Activated T-cell treated with anti-CD3 and anti-CD28 coated beads, Interleukin-2, amount 50 U/mL, for 48 hours (primary cell): ENCODE measurements around the gene PASK.

Experiments used
- DNase-seq, 2 experiments: peaks; one replicate each; pipeline ENCODE4 v3.0.0-alpha.2; 2020

The PASK gene

GRCh38 chr2:241179899-241180298 is 30.6 kb upstream of the PASK start:
- peak; percentile 51 to 52 for DNase-seq

DNA sequence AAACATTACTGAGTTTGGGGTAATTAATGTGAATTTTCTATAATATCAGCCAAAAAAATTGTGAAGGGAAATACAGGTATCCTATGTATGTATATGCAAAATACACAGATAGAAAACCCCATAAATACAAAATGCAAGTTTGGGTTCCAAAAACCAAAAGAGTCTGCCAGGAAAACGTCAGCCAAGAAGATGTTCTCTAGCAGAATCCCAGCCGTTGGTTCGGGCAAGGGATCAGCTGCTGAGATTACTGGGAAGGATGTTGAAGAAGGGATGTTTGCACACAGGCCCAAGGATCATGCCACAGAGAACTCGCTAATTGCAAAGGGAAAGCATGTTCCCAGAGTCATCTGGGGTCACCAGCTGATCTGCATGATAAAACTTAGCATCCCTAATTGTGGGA is 29.7 kb upstream of the PASK start:
- DNase-seq = no peak

DNA sequence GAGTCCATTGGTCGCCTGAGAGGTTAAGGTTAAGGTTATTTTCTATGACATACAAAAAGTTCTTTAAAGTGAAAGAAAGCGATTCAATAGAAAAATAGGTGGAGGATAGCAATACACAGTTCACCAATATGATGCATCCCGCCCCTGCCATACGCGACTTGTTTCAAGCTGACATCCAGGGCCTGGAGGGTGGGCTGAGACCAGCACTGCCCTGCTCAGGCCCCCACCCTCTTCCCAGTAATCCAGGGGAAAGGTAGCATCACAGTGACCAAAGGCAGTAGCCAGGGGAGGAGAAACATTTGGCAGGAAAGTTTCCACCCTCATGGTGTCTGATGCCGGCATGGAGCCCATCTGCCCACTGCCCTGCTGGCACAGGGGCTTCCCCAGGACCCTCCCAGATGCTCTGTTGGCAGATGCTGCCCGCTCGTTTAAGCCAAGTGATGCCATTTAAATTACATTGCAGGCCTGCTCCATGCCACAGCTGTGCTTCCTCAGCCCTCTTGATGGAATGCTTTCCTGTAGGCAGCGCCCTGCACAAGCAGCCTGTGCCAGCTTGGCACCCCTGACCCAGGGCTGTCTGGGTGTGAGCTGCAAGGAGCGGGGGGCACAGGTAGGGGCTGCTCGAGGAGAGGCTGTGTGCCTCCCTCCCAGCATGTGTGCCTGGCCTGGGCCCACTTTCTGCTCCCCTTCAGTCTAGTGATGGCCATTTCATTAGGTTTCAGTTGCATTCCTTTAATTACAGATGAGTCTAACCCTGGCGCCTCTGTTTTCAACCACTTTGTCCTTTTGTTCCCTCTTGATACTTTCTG is 28.5 kb upstream of the PASK start:
- no peak for DNase-seq

DNA sequence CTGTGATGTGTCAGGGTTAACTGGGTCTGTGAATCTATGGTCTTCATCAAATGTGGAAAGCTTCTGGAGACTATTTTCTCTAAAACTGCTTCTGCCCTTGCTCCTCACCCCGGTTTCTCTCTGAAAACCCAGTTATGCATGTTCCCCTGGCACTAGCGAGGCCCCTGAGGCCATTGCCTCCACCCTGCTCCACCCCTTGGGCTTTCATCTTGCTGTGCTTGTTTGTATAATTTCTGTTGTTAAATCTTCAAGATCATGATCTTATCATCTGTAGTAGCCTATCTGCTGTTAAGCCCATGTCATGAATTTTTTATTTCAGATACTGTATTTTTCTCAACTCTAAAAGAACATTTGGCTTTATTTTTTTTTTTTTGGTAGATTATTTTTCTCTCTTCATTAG is 24.3 kb upstream of the PASK start:
- no peak for DNase-seq

GRCh38 chr2:241168366-241168765 is 19.1 kb upstream of the PASK start:
- DNase-seq = no peak

DNA sequence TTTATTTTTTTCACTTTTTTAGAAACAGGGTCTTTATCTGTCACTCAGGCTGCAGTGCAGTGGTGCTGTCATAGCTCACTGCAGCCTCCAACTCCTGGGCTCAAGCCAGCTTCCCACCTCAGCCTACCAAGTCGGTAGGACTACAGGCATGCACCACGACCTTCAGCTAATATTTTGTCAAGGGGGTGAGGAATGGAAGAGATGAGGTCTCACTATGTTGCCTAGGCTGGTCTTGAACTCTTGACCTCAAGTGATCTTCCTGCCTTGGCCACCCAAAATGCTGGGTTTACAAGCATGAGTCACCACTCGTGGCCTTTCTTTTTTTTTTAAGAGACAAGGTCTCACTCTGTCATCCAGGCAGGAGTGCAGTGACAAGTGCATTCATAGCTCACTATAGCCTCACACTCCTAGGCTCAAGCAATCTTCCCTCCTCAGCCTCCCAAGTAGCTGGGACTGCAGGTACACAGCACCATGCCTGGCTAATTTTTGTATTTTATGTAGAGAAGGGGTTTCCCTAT is 14.4 kb upstream of the PASK start:
- no peak for DNase-seq

- no peak for DNase-seq
Observed at GRCh38 chr2:241161646-241162281, 12.5 kb upstream of the PASK start.

DNA sequence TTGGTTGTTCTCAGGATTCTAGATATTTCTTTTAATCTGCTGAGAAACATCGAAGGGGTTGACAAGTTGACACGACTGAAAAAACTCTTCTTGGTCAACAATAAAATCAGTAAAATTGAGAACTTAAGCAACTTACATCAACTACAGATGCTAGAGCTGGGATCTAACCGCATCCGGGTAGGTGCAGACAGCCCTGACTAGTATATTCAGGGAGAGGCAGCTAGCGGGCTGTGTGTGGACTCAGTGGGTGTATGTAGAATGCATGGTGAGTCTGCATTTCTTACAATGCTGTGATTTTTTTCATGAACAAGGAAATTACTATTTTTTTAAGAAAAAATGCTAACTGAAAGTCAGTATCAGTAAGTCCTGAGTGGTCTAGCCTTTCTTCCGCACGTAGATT is 11.0 kb upstream of the PASK start:
- DNase-seq = no peak

- no peak for DNase-seq
Observed at GRCh38 chr2:241159116-241159515, 9.8 kb upstream of the PASK start.

- DNase-seq = no peak
Observed at GRCh38 chr2:241158546-241158900, 9.3 kb upstream of the PASK start.

GRCh38 chr2:241157841-241158545 is 8.7 kb upstream of the PASK start:
- no peak for DNase-seq

DNA sequence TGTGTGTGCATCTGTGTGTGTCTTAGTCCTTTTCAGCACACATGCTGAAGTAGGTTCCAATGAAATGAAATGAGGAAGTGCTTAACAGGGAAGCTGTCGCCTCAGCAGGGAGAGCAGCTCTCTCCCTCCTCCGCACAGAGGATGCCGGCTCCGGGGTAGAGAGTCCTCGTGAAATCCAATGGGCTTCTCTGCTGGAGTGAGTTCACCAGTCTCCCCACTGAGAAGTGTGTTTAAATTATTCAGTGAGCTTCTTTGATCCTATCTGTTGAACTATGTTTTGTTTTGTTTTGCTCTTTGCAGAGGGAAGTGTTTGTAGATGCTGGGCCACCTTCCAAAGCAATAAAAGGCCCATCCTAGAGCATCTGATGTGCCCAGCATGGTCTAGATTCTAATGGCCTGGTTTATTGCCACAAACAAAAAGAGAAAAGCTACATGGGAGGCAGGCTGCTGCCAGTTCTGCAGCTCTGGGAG is 7.7 kb upstream of the PASK start:
- no peak for DNase-seq

DNA sequence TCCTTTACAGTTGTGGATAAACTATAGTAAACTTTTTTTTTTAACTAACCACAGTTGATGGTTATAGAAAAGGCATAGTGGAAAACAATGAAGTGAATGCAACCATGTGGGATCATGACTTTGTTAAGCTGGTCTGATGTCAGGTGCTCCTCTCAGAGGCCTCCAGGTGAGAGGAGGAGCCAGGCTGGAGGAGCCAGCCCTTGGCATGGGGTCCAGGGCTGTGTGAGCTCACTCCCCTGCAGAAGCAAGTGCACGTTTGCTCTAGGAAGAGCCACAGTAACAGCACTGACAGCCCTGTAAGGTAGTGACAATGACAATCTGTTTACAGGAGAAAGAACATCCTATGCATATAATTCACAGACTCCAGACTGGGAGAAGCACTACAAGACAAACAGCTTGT is 6.7 kb upstream of the PASK start:
- no peak for DNase-seq

DNA sequence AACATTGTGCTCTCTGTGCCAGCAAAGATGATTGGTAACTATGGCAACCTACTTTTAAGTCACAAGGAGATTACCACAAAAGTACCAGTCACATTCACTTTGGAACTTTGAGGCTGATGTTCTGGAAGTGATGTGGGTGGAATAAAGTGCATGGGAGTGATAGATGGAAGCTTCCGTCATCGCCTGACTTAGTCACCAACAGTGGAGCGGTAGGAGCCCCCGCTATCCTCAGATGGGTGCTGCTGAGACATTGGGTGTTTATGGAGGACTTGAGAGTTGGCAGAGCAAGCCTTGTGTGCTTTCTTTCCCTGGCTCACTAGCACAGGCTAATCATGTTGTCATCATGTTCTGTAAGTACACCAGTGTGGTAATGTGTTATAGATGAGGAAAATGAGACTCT is 5.6 kb upstream of the PASK start:
- peak; percentile 46 to 54 for DNase-seq

- DNase-seq = no peak
Observed at GRCh38 chr2:241153616-241154015, 4.3 kb upstream of the PASK start.

GRCh38 chr2:241151934-241152660 is 2.8 kb upstream of the PASK start:
- DNase-seq = no peak

- peak in 1 of 2 experiments; percentile 21 for DNase-seq
Observed at GRCh38 chr2:241150660-241151530, 1.6 kb upstream of the PASK start.

GRCh38 chr2:241149925-241150659 is 820 bp upstream of the PASK start, which contains the start of gene PPP1R7:
PPP1R7 (plus strand) TSS chr2:241150467; CDS start chr2:241150496, 29 bp downstream.
- peak; percentile 96 for DNase-seq

- no peak for DNase-seq
Observed at GRCh38 chr2:241149675-241149924, 328 bp upstream of the PASK start.

GRCh38 chr2:241148239-241148638 is 1.0 kb downstream of the PASK start:
- peak in 1 of 2 experiments; percentile 23 for DNase-seq

DNA sequence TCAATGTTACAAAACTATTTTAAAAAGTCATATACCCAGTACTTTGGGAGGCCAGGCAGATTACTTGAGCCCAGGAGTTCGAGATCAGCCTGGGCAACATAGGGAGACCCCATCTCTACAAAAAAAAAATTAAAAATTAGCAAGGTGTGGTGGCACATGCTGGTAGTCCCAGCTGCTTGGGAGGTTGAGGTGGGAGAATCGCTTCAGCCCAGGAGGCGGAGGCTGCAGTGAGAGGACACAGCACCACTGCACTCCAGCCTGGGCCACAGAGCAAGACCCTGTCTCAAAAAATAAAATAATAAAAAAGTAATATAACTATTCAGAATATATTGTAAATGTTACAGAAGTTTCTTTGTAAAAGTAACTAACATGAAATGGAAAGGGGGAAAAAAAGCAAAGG is 1.9 kb downstream of the PASK start:
- no peak for DNase-seq
